ENCODE measurements around the gene DLG1. TPM values are rescaled to one million over a fixed set of nuclear protein-coding genes. Genes with fewer than 3 reads are reported as not detected.

The DLG1 gene
- total and polyA plus RNA-seq, 2 of the 4 experiments (the other 2 are of a cell fraction), result 21.2 to 57.7 TPM

GRCh38 chr3:197343656-197344408 is 45.4 kb upstream of the DLG1 start:
- H2BK20ac ChIP-seq (ENCODE audit: low read depth, low read length), result no peak overlapping the region
- no peak overlapping the region for H3K23ac ChIP-seq (ENCODE audit: low read depth, low read length)
- H3K9me3 ChIP-seq (ENCODE audit: control insufficient read depth, insufficient read depth, low read length), result no peaks in the 10 kb centered on the region
- peaks cover 4% of the 10 kb centered on the region for H3K9me1 ChIP-seq (ENCODE audit: insufficient read depth, low read length)
- H3K36me3 ChIP-seq (ENCODE audit: control insufficient read depth, insufficient read depth, low read length), result no peaks in the 10 kb centered on the region
- H4K91ac ChIP-seq (ENCODE audit: insufficient read depth, low read depth, low read length), result no peak overlapping the region
- H2BK5ac ChIP-seq (ENCODE audit: low read depth, low read length, poor library complexity, severe bottlenecking), result no peak overlapping the region
- H3K4me2 ChIP-seq (ENCODE audit: low read depth, low read length), result no peak overlapping the region
- WGBS, 2 experiments (ENCODE audit: extremely low coverage in 2 of 2, insufficient read length in 1 of 2), result 55% methylated on average over 6 of the region's 10 CpGs; no CpG with 5 or more reads in 1 of the 2 experiments
- H2AFZ ChIP-seq (replicated peaks; ENCODE audit: low read length, poor library complexity), result peak overlapping the region; percentile 24
- H3K4ac ChIP-seq (ENCODE audit: low read depth, low read length), result no peak overlapping the region
- no peak for TF ChIP-seq POLR2A (IDR thresholded peaks at IDR 0.05; ENCODE audit: low read depth, low read length)
- no peak for TF ChIP-seq SMC3 (IDR thresholded peaks at IDR 0.05; ENCODE audit: low read depth, low read length)
- TF ChIP-seq CEBPB (IDR thresholded peaks at IDR 0.05; ENCODE audit: low read depth, low read length), result no peak
- TF ChIP-seq BHLHE40 (IDR thresholded peaks at IDR 0.05; ENCODE audit: low read depth, low read length), result no peak
- TF ChIP-seq MAZ (IDR thresholded peaks at IDR 0.05; ENCODE audit: borderline replicate concordance, low read depth, low read length), result no peak
- TF ChIP-seq MAFK (IDR thresholded peaks at IDR 0.05; ENCODE audit: low read depth, low read length), result no peak
- TF ChIP-seq CHD1 (IDR thresholded peaks at IDR 0.05; ENCODE audit: low read depth, low read length), result no peak
- TF ChIP-seq, protein P1, sequence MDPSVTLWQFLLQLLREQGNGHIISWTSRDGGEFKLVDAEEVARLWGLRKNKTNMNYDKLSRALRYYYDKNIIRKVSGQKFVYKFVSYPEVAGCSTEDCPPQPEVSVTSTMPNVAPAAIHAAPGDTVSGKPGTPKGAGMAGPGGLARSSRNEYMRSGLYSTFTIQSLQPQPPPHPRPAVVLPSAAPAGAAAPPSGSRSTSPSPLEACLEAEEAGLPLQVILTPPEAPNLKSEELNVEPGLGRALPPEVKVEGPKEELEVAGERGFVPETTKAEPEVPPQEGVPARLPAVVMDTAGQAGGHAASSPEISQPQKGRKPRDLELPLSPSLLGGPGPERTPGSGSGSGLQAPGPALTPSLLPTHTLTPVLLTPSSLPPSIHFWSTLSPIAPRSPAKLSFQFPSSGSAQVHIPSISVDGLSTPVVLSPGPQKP (IDR thresholded peaks at IDR 0.05; ENCODE audit: borderline replicate concordance, low read depth, low read length), result no peak
- no peak overlapping the region for H3K14ac ChIP-seq (replicated peaks; ENCODE audit: low read depth, low read length)
- intact Hi-C loops (cut with micrococcal nuclease) (no loop called here), dilution Hi-C loops (cut with HindIII; ENCODE audit: low sequenced_read_pairs, unreplicated experiment) (no loop called here), in situ Hi-C loops (cut with MboI; ENCODE audit: low sequenced_read_pairs) (no loop called here)
- peak overlapping the region; percentile 32 for H2AK9ac ChIP-seq (replicated peaks; ENCODE audit: low read depth, low read length, poor library complexity)
- POLR2A ChIA-PET (ENCODE audit: unreplicated experiment), result no interaction called here
- H3K79me1 ChIP-seq (ENCODE audit: low read depth in 1 of 2, low read length in 2 of 2), result no peaks in the 10 kb centered on the region
- H3K27ac ChIP-seq (ENCODE audit: insufficient read depth, low read length), result no peak overlapping the region
- CTCF ChIA-PET, result no interaction called here
- H2BK15ac ChIP-seq (ENCODE audit: low read depth, low read length), result no peak overlapping the region
- DNase-seq, result no peak
- no TSS peak for BruUV-seq (replicated peaks)
- H3K4me1 ChIP-seq (ENCODE audit: control insufficient read depth, insufficient read depth, low read length), result peaks cover 6% of the 10 kb centered on the region; the same call in 1 of the 2 replicates
- peaks cover 2% of the 10 kb centered on the region for H3K27me3 ChIP-seq (ENCODE audit: control insufficient read depth, insufficient read depth, low read length)
- H4K20me1 ChIP-seq (ENCODE audit: insufficient read depth, low read length), result no peaks in the 10 kb centered on the region
- H3K4me3 ChIP-seq (ENCODE audit: insufficient read depth, low read depth, low read length), result no peak overlapping the region
- no peak overlapping the region for H3K56ac ChIP-seq (ENCODE audit: extremely low read depth, insufficient read depth, low read length)
- ATAC-seq (ENCODE audit: low read depth), result no peak
- H4K8ac ChIP-seq (ENCODE audit: low read depth in 2 of 2, low read length in 2 of 2), result no peak overlapping the region
- H2BK120ac ChIP-seq (ENCODE audit: low read depth, low read length), result no peak overlapping the region
- H2AK5ac ChIP-seq (ENCODE audit: low read depth, low read length), result no peak overlapping the region
- H3K18ac ChIP-seq (ENCODE audit: low read depth, low read length), result no peak overlapping the region
- H3K9ac ChIP-seq (ENCODE audit: low read depth, low read length), result no peak overlapping the region
- no peak overlapping the region for H4K5ac ChIP-seq (ENCODE audit: low read depth, low read length)

Data from IMR-90 (cell line).